IMR-90 (cell line): ENCODE results near the gene FAM3D. TPM values are rescaled to one million over a fixed set of nuclear protein-coding genes. Genes with fewer than 3 reads are reported as not detected.

ENCODE experiments used
- ATAC-seq: fragments of 200-7000 bp; cut with Tn5 transposase; 2 replicates; pipeline ENCODE4 v1.9.1; 2020; ENCODE audit warnings: low read depth, mild to moderate bottlenecking, moderate library complexity
- BruUV-seq: library from RNA; stranded (reverse); fragments of 400-500 nt; replicated peaks from 2 replicates; lab custom pipeline; 2021; lab: Mats Ljungman, UMichigan
- CTCF ChIA-PET: fragments of 300-600 bp; formaldehyde crosslinking; extraction: SDS; loops from one replicate; lab custom pipeline; 2021; ENCODE audit warnings: antibody characterized with exemption; lab: Yijun Ruan, JAX
- POLR2A ChIA-PET: fragments of 300-600 bp; sonication (Branson Sonifier 250); formaldehyde crosslinking; loops from one replicate; lab custom pipeline; 2022; ENCODE audit warnings: antibody characterized with exemption; ENCODE audit not compliant: unreplicated experiment; lab: Charles Lee
- DNase-seq: peaks from one replicate; pipeline ENCODE4 v3.0.0; 2013
- H2AFZ ChIP-seq: replicated peaks from 2 replicates; pipeline ENCODE3; 2013; ENCODE audit warnings: low read length, mild to moderate bottlenecking; ENCODE audit not compliant: poor library complexity
- H2AK5ac ChIP-seq: 2 replicates; pipeline ENCODE4 v1.6.1; 2013; ENCODE audit warnings: low read depth, low read length, inconsistent platforms
- H2AK9ac ChIP-seq: replicated peaks from 2 replicates; pipeline ENCODE3; 2013; ENCODE audit warnings: mild to moderate bottlenecking, low read depth, low read length, moderate library complexity; ENCODE audit not compliant: poor library complexity
- H2BK120ac ChIP-seq: 2 replicates; pipeline ENCODE4 v1.6.1; 2013; ENCODE audit warnings: low read depth, low read length, inconsistent platforms
- H2BK15ac ChIP-seq: 3 replicates; pipeline ENCODE4 v1.6.1; 2013; ENCODE audit warnings: low read depth, low read length, inconsistent platforms
- H2BK20ac ChIP-seq: 2 replicates; pipeline ENCODE4 v1.6.1; 2013; ENCODE audit warnings: low read depth, mild to moderate bottlenecking, inconsistent platforms, low read length, moderate library complexity
- H2BK5ac ChIP-seq: 2 replicates; pipeline ENCODE4 v1.6.1; 2013; ENCODE audit warnings: mild to moderate bottlenecking, low read depth, low read length, inconsistent platforms; ENCODE audit not compliant: poor library complexity, severe bottlenecking
- H3K14ac ChIP-seq: replicated peaks from 2 replicates; pipeline ENCODE4 v1.6.1; 2013; ENCODE audit warnings: low read depth, low read length, inconsistent platforms
- H3K18ac ChIP-seq: 2 replicates; pipeline ENCODE4 v1.6.1; 2013; ENCODE audit warnings: low read depth, low read length, control low read depth
- H3K23ac ChIP-seq: 2 replicates; pipeline ENCODE4 v1.6.1; 2013; ENCODE audit warnings: low read depth, low read length, inconsistent platforms
- H3K27ac ChIP-seq: 2 replicates; pipeline ENCODE4 v1.5.1; 2013; ENCODE audit warnings: mild to moderate bottlenecking, control low read depth, low read length; ENCODE audit not compliant: insufficient read depth
- H3K27me3 ChIP-seq: 2 replicates; pipeline ENCODE4 v1.6.1; 2013; ENCODE audit warnings: low read length; ENCODE audit not compliant: control insufficient read depth, insufficient read depth
- H3K36me3 ChIP-seq: 2 replicates; pipeline ENCODE4 v1.6.1; 2013; ENCODE audit warnings: low read length, mixed read lengths; ENCODE audit not compliant: control insufficient read depth, insufficient read depth
- H3K4ac ChIP-seq: 2 replicates; pipeline ENCODE4 v1.6.1; 2013; ENCODE audit warnings: low read depth, low read length, inconsistent platforms
- H3K4me1 ChIP-seq: 2 replicates; pipeline ENCODE4 v1.6.1; 2013; ENCODE audit warnings: low read length, mixed read lengths; ENCODE audit not compliant: control insufficient read depth, insufficient read depth
- H3K4me2 ChIP-seq: 2 replicates; pipeline ENCODE4 v1.6.1; 2013; ENCODE audit warnings: low read depth, mild to moderate bottlenecking, control low read depth, low read length, moderate library complexity
- H3K4me3 ChIP-seq: 2 replicates; pipeline ENCODE4 v1.5.1; 2013; ENCODE audit warnings: low read depth, mild to moderate bottlenecking, control low read depth, low read length, moderate library complexity; ENCODE audit not compliant: insufficient read depth
- H3K56ac ChIP-seq: 2 replicates; pipeline ENCODE4 v1.6.1; 2013; ENCODE audit warnings: low read length, inconsistent platforms; ENCODE audit not compliant: insufficient read depth; ENCODE audit errors: extremely low read depth
- H3K79me1 ChIP-seq, 2 experiments: 2 replicates each; pipeline ENCODE4 v1.6.1; 2013; ENCODE audit warnings: low read length in 2 of 2, inconsistent platforms in 1 of 2, low read depth in 1 of 2
- H3K9ac ChIP-seq: 2 replicates; pipeline ENCODE4 v1.6.1; 2013; ENCODE audit warnings: low read depth, low read length, control low read depth
- H3K9me1 ChIP-seq: 2 replicates; pipeline ENCODE4 v1.6.1; 2013; ENCODE audit warnings: low read length, inconsistent platforms; ENCODE audit not compliant: insufficient read depth
- H3K9me3 ChIP-seq: 2 replicates; pipeline ENCODE4 v1.6.1; 2013; ENCODE audit warnings: low read length; ENCODE audit not compliant: control insufficient read depth, insufficient read depth
- H4K20me1 ChIP-seq: 2 replicates; pipeline ENCODE4 v1.6.1; 2013; ENCODE audit warnings: low read length, inconsistent platforms; ENCODE audit not compliant: insufficient read depth
- H4K5ac ChIP-seq: 2 replicates; pipeline ENCODE4 v1.6.1; 2013; ENCODE audit warnings: mild to moderate bottlenecking, low read depth, low read length, control low read depth
- H4K8ac ChIP-seq, 2 experiments: 2 replicates each; pipeline ENCODE4 v1.6.1; 2013; ENCODE audit warnings: low read depth in 2 of 2, low read length in 2 of 2, control low read depth in 1 of 2, inconsistent platforms in 1 of 2
- H4K91ac ChIP-seq: 2 replicates; pipeline ENCODE4 v1.6.1; 2013; ENCODE audit warnings: low read depth, low read length, inconsistent platforms; ENCODE audit not compliant: insufficient read depth
- BHLHE40 ChIP-seq: fragments of 150-350 bp; IDR thresholded peaks from 2 replicates; pipeline ENCODE4 v1.6.1; 2016; ENCODE audit warnings: mild to moderate bottlenecking, low read depth, low read length
- CEBPB ChIP-seq: IDR thresholded peaks from 2 replicates; pipeline ENCODE4 v1.6.1; 2012; ENCODE audit warnings: low read depth, low read length, improper control_type of control experiment
- CHD1 ChIP-seq: IDR thresholded peaks from 2 replicates; pipeline ENCODE4 v1.6.1; 2012; ENCODE audit warnings: low read depth, low read length, improper control_type of control experiment
- FOS ChIP-seq: fragments of 150-350 bp; IDR thresholded peaks from 2 replicates; pipeline ENCODE4 v1.6.1; 2016; ENCODE audit warnings: low read depth, low read length
- MAFK ChIP-seq: IDR thresholded peaks from 2 replicates; pipeline ENCODE4 v1.6.1; 2012; ENCODE audit warnings: low read depth, low read length, improper control_type of control experiment
- MAZ ChIP-seq: IDR thresholded peaks from 2 replicates; pipeline ENCODE4 v1.6.1; 2012; ENCODE audit warnings: low read depth, mild to moderate bottlenecking, low read length, improper control_type of control experiment, moderate library complexity, borderline replicate concordance
- MXI1 ChIP-seq: IDR thresholded peaks from 2 replicates; pipeline ENCODE4 v1.6.1; 2012; ENCODE audit warnings: low read depth, mild to moderate bottlenecking, low read length, moderate library complexity, borderline replicate concordance
- NFE2L2 ChIP-seq: fragments of 150-350 bp; IDR thresholded peaks from 2 replicates; pipeline ENCODE4 v1.6.1; 2016; ENCODE audit warnings: low read depth, mild to moderate bottlenecking, low read length
- RAD21 ChIP-seq: IDR thresholded peaks from 2 replicates; pipeline ENCODE4 v1.6.1; 2012; ENCODE audit warnings: low read length, improper control_type of control experiment
- RCOR1 ChIP-seq: IDR thresholded peaks from 2 replicates; pipeline ENCODE4 v1.6.1; 2012; ENCODE audit warnings: mild to moderate bottlenecking, low read length, improper control_type of control experiment; ENCODE audit not compliant: insufficient replicate concordance
- RFX5 ChIP-seq: IDR thresholded peaks from 2 replicates; pipeline ENCODE4 v1.8.0; 2012; ENCODE audit warnings: low read depth, mild to moderate bottlenecking, low read length, moderate library complexity
- SMC3 ChIP-seq: fragments of 150-350 bp; IDR thresholded peaks from 2 replicates; pipeline ENCODE4 v1.6.1; 2016; ENCODE audit warnings: low read depth, mild to moderate bottlenecking, antibody characterized with exemption, low read length, moderate library complexity
- WGBS, 2 experiments: methylation state at CpG; one replicate each; pipeline versions ENCODE4 v1.1.5 to v1.1.7; 2013; ENCODE audit warnings: missing lambda C conversion rate in 2 of 2; ENCODE audit not compliant: insufficient read length in 1 of 2; ENCODE audit errors: extremely low coverage in 2 of 2; 5-methylcytosine and 5-hydroxymethylcytosine counted together
- dilution Hi-C: fragments of 300-500 bp; cut with HindIII; formaldehyde crosslinking; loops from one replicate; pipeline ENCODE4 v1.14.3; 2018; ENCODE audit warnings: low sequenced_read_pairs; ENCODE audit not compliant: unreplicated experiment
- in situ Hi-C: fragments of 300-500 bp; cut with MboI; formaldehyde crosslinking; loops from 3 replicates; pipeline ENCODE4 v1.14.3; 2019; ENCODE audit warnings: low sequenced_read_pairs, inconsistent platforms, mixed read lengths
- intact Hi-C: fragments of 100-400 bp; cut with micrococcal nuclease; formaldehyde crosslinking; loops from 2 replicates; pipeline ENCODE4 v1.10.0; 2022
- polyA plus RNA-seq, 3 experiments: library from polyadenylated mRNA; depleted of rRNA; stranded (reverse); fragments of >200 nt; gene quantifications; 2 replicates each; pipeline ENCODE4 v1.2.3, GENCODE V29; 2012; ENCODE audit warnings: low replicate concordance in 1 of 3
- total RNA-seq: library from RNA; depleted of rRNA; stranded (reverse); fragments of >200 nt; gene quantifications from 2 replicates; pipeline ENCODE4 v1.2.3, GENCODE V29; 2012
- TF ChIP-seq, protein P1 (sequence below): fragments of 150-350 bp; IDR thresholded peaks from 2 replicates; pipeline ENCODE4 v1.6.1; 2017; ENCODE audit warnings: mild to moderate bottlenecking, antibody characterized with exemption, low read length, low read depth
- TF ChIP-seq, protein P2 (sequence below): fragments of 150-350 bp; IDR thresholded peaks from 2 replicates; pipeline ENCODE4 v1.6.1; 2016; ENCODE audit warnings: low read depth, mild to moderate bottlenecking, low read length, moderate library complexity, borderline replicate concordance
- TF ChIP-seq, protein P3 (sequence below): conservative IDR thresholded peaks from 2 replicates; pipeline ENCODE4 v1.5.1; 2012; ENCODE audit warnings: mild to moderate bottlenecking, low read depth, low read length, improper control_type of control experiment

The FAM3D gene
- total and polyA plus RNA-seq, 2 of the 4 experiments (the other 2 are of a cell fraction), result not detected

- intact Hi-C loops, result no loop called here
- in situ Hi-C loops, result no loop called here
- Histone ChIP-seq H3K23ac (no peak overlapping the region), H2BK15ac (no peak overlapping the region), H3K9me1 (no peaks in the 10 kb centered on the region), H3K27me3 (peaks cover 4% of the 10 kb centered on the region; the same call in 1 of the 2 replicates), H2BK120ac (no peak overlapping the region), H4K5ac (no peak overlapping the region), H2AK5ac (no peak overlapping the region), H3K36me3 (no peaks in the 10 kb centered on the region), H3K27ac (no peak overlapping the region), H3K9ac (no peak overlapping the region), H3K4me3 (no peak overlapping the region), H2AFZ (no peak overlapping the region), H3K18ac (no peak overlapping the region; the same call in 1 of the 2 replicates), H4K8ac (no peak overlapping the region), H2BK20ac (no peak overlapping the region), H2BK5ac (no peak overlapping the region), H3K9me3 (no peaks in the 10 kb centered on the region), H3K79me1 (no peaks in the 10 kb centered on the region), H3K4me2 (no peak overlapping the region), H3K4ac (no peak overlapping the region), H3K4me1 (peaks cover 5% of the 10 kb centered on the region; the same call in 1 of the 2 replicates), H3K56ac (no peak overlapping the region), H3K14ac (no peak overlapping the region), H2AK9ac (no peak overlapping the region), H4K91ac (no peak overlapping the region), H4K20me1 (no peaks in the 10 kb centered on the region)
- WGBS, 2 experiments, result 27% methylated on average over 3 of the region's 9 CpGs; no CpG with 5 or more reads in 1 of the 2 experiments
- BruUV-seq, result no TSS peak
- dilution Hi-C loops, result no loop called here
- POLR2A ChIA-PET, result no interaction called here
- ATAC-seq (no peak), DNase-seq (no peak)
- CTCF ChIA-PET, result no interaction called here
- TF ChIP-seq RFX5, result no peak
- TF ChIP-seq RAD21, result no peak
- TF ChIP-seq NFE2L2, result no peak
- TF ChIP-seq MXI1, result no peak
- TF ChIP-seq, protein P1, sequence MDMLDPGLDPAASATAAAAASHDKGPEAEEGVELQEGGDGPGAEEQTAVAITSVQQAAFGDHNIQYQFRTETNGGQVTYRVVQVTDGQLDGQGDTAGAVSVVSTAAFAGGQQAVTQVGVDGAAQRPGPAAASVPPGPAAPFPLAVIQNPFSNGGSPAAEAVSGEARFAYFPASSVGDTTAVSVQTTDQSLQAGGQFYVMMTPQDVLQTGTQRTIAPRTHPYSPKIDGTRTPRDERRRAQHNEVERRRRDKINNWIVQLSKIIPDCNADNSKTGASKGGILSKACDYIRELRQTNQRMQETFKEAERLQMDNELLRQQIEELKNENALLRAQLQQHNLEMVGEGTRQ, result no peak
- no peak for TF ChIP-seq RCOR1
- TF ChIP-seq, protein P2, sequence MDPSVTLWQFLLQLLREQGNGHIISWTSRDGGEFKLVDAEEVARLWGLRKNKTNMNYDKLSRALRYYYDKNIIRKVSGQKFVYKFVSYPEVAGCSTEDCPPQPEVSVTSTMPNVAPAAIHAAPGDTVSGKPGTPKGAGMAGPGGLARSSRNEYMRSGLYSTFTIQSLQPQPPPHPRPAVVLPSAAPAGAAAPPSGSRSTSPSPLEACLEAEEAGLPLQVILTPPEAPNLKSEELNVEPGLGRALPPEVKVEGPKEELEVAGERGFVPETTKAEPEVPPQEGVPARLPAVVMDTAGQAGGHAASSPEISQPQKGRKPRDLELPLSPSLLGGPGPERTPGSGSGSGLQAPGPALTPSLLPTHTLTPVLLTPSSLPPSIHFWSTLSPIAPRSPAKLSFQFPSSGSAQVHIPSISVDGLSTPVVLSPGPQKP, result no peak
- no peak for TF ChIP-seq SMC3
- TF ChIP-seq CHD1, result no peak
- TF ChIP-seq CEBPB, result no peak
- no peak for TF ChIP-seq MAFK
- no peak for TF ChIP-seq BHLHE40
- TF ChIP-seq, protein P3, sequence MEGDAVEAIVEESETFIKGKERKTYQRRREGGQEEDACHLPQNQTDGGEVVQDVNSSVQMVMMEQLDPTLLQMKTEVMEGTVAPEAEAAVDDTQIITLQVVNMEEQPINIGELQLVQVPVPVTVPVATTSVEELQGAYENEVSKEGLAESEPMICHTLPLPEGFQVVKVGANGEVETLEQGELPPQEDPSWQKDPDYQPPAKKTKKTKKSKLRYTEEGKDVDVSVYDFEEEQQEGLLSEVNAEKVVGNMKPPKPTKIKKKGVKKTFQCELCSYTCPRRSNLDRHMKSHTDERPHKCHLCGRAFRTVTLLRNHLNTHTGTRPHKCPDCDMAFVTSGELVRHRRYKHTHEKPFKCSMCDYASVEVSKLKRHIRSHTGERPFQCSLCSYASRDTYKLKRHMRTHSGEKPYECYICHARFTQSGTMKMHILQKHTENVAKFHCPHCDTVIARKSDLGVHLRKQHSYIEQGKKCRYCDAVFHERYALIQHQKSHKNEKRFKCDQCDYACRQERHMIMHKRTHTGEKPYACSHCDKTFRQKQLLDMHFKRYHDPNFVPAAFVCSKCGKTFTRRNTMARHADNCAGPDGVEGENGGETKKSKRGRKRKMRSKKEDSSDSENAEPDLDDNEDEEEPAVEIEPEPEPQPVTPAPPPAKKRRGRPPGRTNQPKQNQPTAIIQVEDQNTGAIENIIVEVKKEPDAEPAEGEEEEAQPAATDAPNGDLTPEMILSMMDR, result no peak
- TF ChIP-seq FOS, result no peak
- TF ChIP-seq MAZ, result no peak
Measured at GRCh38 chr3:58612830-58613229, 53.7 kb downstream of the FAM3D start.
